ENCODE measurements around the gene RSAD2. TPM values are rescaled to one million over a fixed set of nuclear protein-coding genes. Genes with fewer than 3 reads are reported as not detected.

Gene RSAD2
- total and polyA plus RNA-seq, 2 donors (not counting 3 experiments of a cell fraction or from before 2014, with no cell fraction given), result 0.03 to 0.18 TPM

DNA sequence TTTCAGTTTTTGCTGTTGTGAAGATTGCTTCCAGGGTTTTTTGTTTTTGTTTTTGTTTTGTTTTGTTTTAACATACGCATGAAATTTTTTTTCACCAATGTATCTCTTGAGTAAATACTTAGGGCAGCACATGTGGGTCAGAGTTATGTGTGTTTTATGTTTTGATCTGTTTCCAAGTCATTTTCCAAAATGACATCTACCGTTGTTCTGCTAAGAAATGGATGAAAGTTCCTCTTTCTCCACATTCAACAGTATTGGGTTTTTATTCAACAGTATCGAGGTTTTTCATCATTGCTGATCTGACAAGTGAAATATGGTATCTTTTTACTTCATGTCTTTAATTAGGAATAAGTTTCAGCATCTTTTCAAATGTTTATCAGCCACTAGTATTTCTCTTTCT lies 56.3 kb downstream of the RSAD2 start:
- intact Hi-C loops (cut with micrococcal nuclease) (no loop called here), dilution Hi-C loops (cut with MboI; ENCODE audit: extremely low pct_ligation_motif_present, low sequenced_read_pairs) (no loop called here)
- Histone ChIP-seq H3K4me1 (ENCODE audit: control insufficient read depth, extremely low read depth, insufficient read depth, low read length) (no peaks in the 10 kb centered on the region), H3K27ac (ENCODE audit: insufficient read depth, low read depth, low read length) (no peak overlapping the region), H3K9me1 (replicated peaks; ENCODE audit: control insufficient read depth, extremely low read depth, insufficient read depth, low read length) (no peaks in the 10 kb centered on the region), H3K4me2 (ENCODE audit: insufficient read depth, low read length) (no peak overlapping the region), H3K9ac (replicated peaks; ENCODE audit: extremely low read depth, insufficient read depth, low read length) (no peak overlapping the region), H3K36me3 (ENCODE audit: control insufficient read depth in 2 of 2, extremely low read depth in 1 of 2, insufficient read depth in 2 of 2, low read length in 2 of 2) (no peaks in the 10 kb centered on the region), H2AFZ (ENCODE audit: low read depth, low read length) (no peak overlapping the region), H3K79me2 (ENCODE audit: control insufficient read depth, insufficient read depth, low read length) (no peaks in the 10 kb centered on the region), H4K20me1 (replicated peaks; ENCODE audit: control insufficient read depth, extremely low read depth, insufficient read depth, low read length) (no peaks in the 10 kb centered on the region), H3K9me3 (replicated peaks; ENCODE audit: control insufficient read depth, insufficient read depth, low read length) (no peaks in the 10 kb centered on the region), H3K4me3 (replicated peaks in 1 of 3; ENCODE audit: insufficient read depth in 1 of 3, low read depth in 1 of 3, low read length in 3 of 3) (no peak overlapping the region), H3K27me3 (ENCODE audit: control insufficient read depth in 2 of 2, insufficient read depth in 2 of 2, low read length in 2 of 2) (no peaks in the 10 kb centered on the region)
- POLR2A ChIA-PET, result no interaction called here
- no peak for TF ChIP-seq CTCF (IDR thresholded peaks at IDR 0.05; ENCODE audit: extremely low read depth in 1 of 2, insufficient read depth in 1 of 2, low read depth in 1 of 2, low read length in 2 of 2)
- TF ChIP-seq FOS (IDR thresholded peaks at IDR 0.05; ENCODE audit: borderline replicate concordance, insufficient read depth, low read length), result no peak
- no peak for FAIRE-seq
- CTCF ChIA-PET, result no interaction called here
- no peak for DNase-seq (ENCODE audit: low read depth, low spot score)
- BruUV-seq (replicated peaks), result no TSS peak

DNA sequence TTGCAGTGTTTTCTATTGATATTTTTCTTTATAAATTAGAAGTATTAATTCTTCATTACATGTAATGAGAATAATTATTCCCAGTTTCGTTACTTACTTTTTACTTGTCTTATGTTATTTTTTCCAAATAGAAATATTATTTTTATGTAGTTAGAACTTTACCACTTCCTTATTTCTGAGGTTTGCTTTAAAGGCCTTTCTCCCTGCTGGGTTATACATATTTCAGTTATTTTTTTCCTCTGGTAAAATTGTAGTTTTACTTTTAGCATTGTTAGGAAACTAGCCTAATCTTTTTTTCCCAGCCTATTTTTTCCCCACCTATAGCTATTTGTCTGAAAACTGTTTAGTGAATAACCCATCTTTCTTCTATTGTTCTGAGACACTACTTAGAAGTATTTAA lies 56.8 kb downstream of the RSAD2 start:
- no peak for DNase-seq (ENCODE audit: low read depth, low spot score)
- H4K20me1 ChIP-seq (replicated peaks; ENCODE audit: control insufficient read depth, extremely low read depth, insufficient read depth, low read length), result no peaks in the 10 kb centered on the region
- no peak overlapping the region for H3K4me3 ChIP-seq (replicated peaks in 1 of 3; ENCODE audit: insufficient read depth in 1 of 3, low read depth in 1 of 3, low read length in 3 of 3)
- no peaks in the 10 kb centered on the region for H3K36me3 ChIP-seq (ENCODE audit: control insufficient read depth in 2 of 2, extremely low read depth in 1 of 2, insufficient read depth in 2 of 2, low read length in 2 of 2)
- BruUV-seq (replicated peaks), result no TSS peak
- no peak overlapping the region for H3K9ac ChIP-seq (replicated peaks; ENCODE audit: extremely low read depth, insufficient read depth, low read length)
- dilution Hi-C loops (cut with MboI; ENCODE audit: extremely low pct_ligation_motif_present, low sequenced_read_pairs) (no loop called here), intact Hi-C loops (cut with micrococcal nuclease) (no loop called here)
- TF ChIP-seq CTCF (IDR thresholded peaks at IDR 0.05; ENCODE audit: extremely low read depth in 1 of 2, insufficient read depth in 1 of 2, low read depth in 1 of 2, low read length in 2 of 2) (no peak), POLR2AphosphoS5 (IDR thresholded peaks at IDR 0.05; ENCODE audit: insufficient read depth, low read depth, low read length) (no peak), MYC (IDR thresholded peaks at IDR 0.05; ENCODE audit: low read depth, low read length) (no peak), GATA2 (IDR thresholded peaks at IDR 0.05; ENCODE audit: insufficient read depth, insufficient read length, low read depth, low read length) (no peak), FOS (IDR thresholded peaks at IDR 0.05; ENCODE audit: borderline replicate concordance, insufficient read depth, low read length) (no peak), EZH2 (IDR thresholded peaks at IDR 0.05; ENCODE audit: borderline replicate concordance, low read depth, low read length, severe bottlenecking) (no peak), POLR2A (IDR thresholded peaks at IDR 0.05; ENCODE audit: low read depth, low read length) (no peak), JUN (IDR thresholded peaks at IDR 0.05; ENCODE audit: borderline replicate concordance, insufficient read depth, insufficient read length, low read depth) (no peak)
- TF ChIP-seq, protein P1, sequence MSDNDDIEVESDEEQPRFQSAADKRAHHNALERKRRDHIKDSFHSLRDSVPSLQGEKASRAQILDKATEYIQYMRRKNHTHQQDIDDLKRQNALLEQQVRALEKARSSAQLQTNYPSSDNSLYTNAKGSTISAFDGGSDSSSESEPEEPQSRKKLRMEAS (IDR thresholded peaks at IDR 0.05; ENCODE audit: insufficient read depth, insufficient read length), result no peak
- no peaks in the 10 kb centered on the region for H3K9me3 ChIP-seq (replicated peaks; ENCODE audit: control insufficient read depth, insufficient read depth, low read length)
- H3K9me1 ChIP-seq (replicated peaks; ENCODE audit: control insufficient read depth, extremely low read depth, insufficient read depth, low read length), result no peaks in the 10 kb centered on the region
- no peak overlapping the region for H3K27ac ChIP-seq (ENCODE audit: insufficient read depth, low read depth, low read length)
- no peaks in the 10 kb centered on the region for H3K79me2 ChIP-seq (ENCODE audit: control insufficient read depth, insufficient read depth, low read length)
- no peak overlapping the region for H2AFZ ChIP-seq (ENCODE audit: low read depth, low read length)
- no peak for FAIRE-seq
- no peaks in the 10 kb centered on the region for H3K27me3 ChIP-seq (ENCODE audit: control insufficient read depth in 2 of 2, insufficient read depth in 2 of 2, low read length in 2 of 2)
- POLR2A ChIA-PET, result no interaction called here
- no peaks in the 10 kb centered on the region for H3K4me1 ChIP-seq (ENCODE audit: control insufficient read depth, extremely low read depth, insufficient read depth, low read length)
- CTCF ChIA-PET, result no interaction called here
- H3K4me2 ChIP-seq (ENCODE audit: insufficient read depth, low read length), result no peak overlapping the region
